NCI-H1436 treated with DMSO at 0.1 percent for 48 hours (cell line): ENCODE data around the gene PRRX1.

Experiments
- DNase-seq: peaks from one replicate; lab custom pipeline; 2025; lab: John Stamatoyannopoulos, UW

PRRX1 gene

DNA sequence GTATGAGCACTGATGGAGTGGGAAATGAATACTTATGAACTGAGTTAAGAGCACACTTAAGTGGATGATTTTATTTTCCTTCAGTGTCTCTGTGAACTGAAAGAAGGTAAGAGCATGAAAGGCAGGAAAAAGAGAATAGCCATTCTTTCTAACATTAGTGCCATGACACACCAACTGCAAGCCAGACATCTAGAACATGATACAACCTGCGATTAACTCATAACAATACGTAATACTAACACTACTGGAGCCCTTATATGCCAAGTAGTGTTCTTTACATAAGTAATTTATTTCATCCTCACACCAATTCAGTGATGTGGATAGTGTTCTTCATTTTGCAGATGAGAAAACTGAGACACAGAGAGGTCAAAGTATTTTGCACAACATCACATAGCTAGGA, 56.7 kb downstream of the PRRX1 start:
- no peak for DNase-seq

DNA sequence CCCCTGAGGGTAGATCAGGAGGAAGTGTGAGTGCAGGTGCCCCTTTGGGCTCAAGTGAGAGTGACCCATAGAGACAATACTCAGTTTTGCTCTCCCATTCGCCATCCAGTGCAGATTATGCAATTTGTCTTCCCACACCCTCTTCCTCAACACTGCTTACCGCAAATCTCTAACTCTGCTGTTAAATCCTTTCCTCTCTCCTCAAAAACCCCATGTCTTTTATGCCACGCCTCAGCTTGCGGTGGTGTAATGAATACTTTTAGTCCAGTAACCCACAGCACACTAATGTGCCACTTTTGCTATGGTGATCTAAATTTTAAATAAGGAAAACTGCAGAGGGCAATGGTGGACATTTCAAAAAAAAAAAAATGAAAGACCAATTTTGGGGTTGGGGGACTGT, 57.7 kb downstream of the PRRX1 start:
- DNase-seq: no peak

DNA sequence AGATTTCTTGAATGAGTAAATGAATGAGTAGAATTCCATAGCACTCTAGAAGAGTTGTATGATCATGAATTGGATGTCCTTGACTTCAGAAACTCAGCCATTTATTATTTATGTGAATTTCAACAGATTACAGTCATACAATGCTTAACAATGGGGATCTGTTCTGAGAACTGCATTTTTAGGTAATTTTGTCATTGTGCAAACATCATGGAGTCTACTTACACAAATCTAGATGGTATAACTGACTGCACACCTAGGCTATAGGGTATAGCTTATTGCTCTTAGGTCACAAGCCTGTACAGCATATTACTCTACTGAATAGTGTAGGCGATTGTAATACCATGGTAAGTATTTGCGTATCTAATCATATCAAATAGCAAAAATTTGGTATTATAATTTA, 59.6 kb downstream of the PRRX1 start:
- DNase-seq: no peak

DNA sequence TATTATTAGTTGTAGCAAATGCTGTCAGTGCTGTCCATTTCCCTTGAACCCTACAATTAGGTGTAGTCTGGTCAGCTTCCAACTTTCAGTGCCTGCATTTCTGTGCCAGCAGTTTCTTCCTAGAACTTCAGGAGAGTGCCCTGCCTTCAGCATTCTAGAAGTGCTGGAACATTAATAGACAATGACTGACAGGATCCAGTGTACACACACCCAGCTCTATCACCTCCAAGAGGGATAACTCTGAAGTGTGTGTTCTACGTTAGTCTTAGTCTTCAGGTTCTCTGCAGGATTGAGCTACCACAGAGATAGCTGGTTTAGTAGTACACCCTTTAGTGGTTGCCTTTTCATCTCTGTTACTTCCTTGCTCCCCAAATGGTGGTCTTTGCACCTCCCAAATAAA, 61.4 kb downstream of the PRRX1 start:
- DNase-seq: no peak

DNA sequence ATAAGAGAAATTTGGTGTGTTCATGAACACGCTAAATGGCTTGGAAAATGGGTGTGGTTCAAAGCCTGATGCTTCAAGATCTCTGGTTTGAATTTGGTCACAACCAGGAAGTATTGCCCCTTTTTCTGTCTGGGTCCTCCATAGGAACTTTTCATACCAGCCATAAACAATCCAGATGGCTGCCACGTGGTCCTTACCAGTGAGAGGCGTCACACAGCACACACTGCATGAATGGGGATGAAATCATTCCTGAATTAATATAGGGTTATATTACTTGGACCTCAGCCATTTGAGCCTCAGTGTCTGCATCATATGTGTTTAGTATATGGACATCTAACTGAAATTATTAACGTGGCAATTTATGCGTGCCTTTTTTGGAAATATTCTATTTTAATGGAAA, 64.0 kb downstream of the PRRX1 start:
- no peak for DNase-seq

DNA sequence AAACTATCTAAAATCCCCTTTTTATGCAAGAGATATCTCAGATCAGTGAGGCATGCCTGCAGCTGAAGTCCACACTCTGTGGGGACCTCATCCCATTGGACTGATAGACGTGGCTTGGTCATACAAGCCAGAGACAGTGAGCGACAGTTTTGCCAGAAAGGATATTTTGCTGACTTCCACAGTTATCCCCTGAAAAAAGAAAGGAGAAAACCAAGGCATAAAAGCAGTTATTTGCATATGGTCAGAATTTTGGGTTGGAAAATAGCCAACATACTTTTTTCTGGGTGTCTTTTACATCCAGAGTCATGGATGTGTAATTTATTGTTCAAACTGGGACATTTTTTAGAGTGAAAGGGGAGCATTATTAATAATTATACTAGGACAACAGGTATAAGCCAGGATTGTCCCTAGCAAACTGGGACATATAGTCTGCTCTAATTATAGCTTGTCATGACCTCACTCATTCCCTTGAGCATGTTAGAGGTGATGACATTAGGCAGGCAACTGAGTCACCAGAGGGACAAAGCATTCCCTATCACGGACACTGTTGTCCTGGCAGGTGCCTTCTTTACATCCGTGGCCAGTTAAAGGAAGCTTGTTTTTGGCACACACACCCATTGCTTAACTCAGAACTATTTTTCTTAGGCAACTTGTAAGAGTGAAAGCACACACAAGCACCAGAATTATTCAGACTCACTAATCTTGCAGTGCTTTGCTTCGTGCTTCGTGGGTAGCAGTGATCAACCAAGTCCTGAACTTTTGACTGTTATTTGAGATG, 65.5 kb downstream of the PRRX1 start:
- no peak for DNase-seq

DNA sequence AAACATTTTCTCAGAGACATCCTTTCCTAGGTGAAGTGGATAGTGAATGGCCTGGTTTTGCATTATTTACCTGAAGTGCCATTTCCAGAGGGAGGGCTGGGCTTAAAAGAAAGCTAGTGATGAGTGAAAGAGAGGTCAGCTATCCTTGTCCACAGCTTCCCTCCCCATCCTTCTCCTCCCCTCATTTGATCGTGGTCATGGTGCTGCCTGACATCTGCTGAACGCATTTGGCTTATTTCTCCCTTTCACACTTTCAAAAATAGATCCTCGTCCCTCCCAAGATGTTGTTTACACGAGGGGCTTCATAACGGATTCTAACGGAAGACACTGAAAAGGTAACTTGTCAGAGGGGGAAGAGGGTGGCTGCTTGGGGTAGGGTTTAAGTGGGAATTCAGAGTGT, 66.1 kb downstream of the PRRX1 start:
- DNase-seq: no peak

DNA sequence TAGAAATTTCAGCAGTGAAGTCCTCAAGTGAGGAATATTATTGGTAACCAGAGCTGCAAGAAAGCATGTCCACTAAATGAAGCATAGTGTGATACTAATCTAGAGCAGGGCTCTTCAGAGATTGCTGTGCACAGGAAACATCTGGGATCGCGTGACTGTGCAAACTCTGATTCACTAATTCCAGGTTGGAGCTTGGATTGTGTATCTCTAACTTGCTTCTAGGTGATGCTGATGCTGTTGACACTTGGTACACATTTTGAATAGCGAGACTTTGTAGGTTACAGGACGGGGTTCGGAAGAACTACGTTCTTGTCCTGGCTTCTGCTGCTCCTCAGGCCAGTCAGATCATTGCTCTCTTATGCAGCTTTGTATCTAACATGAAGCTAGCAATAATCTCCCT, 66.5 kb downstream of the PRRX1 start:
- no peak for DNase-seq

DNA sequence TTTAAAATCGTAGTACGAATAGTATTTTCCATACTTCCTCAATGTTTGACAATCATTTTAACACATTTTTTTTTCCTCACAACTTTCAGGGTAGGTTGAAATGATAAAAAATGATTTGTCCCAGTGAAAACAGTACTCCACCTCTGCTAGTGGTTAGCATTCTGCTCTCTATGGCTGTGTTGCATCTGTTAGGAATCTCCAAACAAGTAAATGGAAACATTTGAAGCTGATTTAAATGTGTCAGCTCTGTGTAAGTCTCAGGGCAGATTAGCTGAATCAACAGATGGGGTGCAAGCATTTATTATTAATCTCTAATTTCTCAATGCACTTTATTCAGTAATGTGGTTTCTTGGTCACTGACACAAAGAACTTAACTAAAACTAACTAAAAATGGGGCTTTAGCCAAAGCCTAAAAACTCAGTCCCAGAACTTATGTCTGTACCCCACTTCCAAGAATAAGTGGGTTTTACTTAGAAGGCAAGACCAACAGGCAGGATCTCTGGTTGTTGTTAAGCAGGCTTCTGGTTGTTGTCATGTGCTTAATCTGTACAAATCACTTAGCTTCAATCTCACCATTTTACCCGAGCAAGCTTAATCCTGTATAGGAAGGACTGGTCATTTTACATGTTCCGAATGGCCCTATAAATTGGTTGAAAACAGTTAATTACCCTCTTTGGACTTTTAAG, 67.8 kb downstream of the PRRX1 start:
- DNase-seq: no peak

DNA sequence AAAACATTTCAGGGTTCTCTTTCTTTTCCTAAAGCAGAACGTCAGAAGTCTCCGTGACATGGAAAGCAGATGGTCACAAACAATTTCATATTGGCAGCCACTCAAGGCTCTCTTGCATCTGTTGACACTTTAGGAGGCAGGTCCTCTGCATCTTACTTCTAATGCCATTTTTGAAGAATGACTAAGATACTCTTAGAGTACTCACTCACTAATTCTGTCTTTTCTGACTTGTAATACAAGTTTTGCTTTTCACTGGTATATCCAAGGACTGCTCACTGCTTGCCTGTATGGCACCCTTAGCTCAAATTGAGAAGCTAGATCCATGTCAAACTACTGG, 68.3 kb downstream of the PRRX1 start:
- DNase-seq: no peak

DNA sequence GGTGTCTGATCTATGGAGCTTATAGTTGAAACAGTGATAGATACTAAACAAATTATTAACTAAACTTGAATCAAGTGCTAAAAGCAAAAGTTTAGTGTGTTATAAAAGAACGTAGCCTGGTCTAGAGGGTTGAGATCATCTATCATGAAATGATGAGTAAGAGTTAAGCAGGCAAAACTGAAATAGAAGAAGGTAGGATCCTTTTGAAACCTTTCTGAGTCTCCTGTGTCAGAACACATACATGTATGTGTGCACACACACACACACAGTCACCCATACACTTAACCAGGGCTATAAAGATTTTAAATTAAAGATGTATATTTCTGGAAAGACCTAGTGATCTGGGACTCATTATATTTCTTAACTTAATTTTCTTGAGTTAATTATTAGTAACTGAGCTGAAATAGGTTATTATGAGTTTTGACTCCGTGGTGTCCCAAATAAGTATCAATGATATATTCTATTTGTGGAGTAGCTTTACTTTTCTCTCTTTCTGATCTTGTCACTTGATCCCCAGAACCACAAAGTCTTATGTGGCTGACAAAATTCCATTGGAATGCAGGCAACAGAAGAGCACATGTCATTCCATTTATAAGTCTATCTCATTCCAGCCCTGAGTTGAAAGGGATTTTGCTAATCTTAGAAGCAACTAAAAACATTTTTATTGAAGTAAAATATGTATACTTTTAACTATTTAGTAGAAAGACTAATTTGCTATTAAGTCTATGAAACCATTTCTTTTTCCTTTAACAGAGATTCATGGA, 70.7 kb downstream of the PRRX1 start:
- DNase-seq: no peak

DNA sequence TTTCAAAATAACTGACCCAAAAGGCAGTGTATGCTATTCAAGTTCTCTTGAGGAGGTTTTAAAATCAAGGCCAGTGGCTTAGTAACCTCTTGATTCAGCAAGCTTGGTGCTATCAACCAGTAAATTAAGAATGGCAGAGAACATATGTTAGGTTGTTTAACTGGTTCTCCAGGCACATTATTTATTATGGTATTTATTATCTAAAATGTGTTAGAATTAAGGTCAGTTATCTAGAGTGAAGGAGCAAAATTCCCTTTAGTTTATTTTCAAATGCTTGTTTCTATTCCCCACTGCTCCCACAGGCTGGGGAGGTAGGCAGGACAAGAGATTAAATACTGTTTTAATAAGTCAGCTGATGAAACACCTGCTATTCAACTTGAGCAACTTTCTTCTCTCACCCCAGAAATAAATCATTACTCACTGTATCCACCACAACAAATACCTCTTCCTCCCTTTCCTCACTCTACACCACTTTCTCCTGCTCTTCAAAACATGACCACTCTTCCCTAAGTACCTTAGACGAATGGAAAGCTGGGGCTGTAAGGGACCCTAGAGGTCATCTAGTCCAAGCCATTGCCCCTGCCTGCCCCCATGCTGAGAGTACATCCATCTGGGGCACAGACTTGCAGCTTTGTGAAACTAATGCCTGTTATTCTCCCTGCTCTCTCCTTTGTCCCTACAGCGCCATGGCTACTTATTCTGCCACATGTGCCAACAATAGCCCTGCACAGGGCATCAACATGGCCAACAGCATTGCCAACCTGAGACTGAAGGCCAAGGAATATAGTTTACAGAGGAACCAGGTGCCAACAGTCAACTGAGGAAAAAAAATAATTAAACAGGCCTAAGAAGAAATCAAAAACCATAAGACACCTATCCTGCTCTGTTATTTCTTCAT, 71.7 kb downstream of the PRRX1 start:
- DNase-seq: no peak

DNA sequence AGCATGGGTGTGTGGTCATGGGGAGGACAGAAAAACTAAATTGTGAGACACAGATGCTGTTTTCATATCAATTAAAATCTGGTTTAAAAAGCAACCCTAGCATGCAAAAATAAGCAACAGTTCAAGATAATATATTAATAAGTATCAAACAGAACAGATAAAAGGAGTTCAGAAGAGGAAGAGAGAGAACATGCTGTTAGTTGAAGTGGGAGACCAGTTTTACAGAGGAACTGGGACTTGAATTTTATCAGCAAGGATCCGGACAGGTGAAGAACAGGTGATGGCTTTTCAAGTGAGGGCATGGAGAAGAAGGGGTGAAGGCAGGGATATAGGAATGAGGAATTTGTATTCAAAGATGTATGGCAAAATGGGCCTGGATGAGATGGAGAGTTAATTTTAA, 75.9 kb downstream of the PRRX1 start:
- no peak for DNase-seq

DNA sequence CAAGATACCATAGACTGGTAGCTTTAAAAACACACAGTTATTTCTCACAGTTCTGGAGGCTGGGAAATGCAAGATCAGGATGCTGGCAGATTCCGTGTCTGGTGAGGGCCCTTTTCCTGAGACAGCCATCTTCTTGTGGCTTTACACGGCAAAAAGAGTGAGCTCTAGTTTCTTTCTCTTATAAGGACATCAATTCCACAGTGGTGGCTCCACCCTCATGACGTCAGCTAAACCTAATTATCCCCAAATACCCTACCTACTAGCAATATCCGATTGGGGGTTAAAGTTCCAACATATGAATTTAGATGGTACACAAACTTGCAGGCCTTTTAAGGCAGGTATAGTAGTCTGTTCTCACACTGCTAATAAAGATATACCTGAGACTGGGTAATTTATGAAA, 77.7 kb downstream of the PRRX1 start:
- DNase-seq: no peak

DNA sequence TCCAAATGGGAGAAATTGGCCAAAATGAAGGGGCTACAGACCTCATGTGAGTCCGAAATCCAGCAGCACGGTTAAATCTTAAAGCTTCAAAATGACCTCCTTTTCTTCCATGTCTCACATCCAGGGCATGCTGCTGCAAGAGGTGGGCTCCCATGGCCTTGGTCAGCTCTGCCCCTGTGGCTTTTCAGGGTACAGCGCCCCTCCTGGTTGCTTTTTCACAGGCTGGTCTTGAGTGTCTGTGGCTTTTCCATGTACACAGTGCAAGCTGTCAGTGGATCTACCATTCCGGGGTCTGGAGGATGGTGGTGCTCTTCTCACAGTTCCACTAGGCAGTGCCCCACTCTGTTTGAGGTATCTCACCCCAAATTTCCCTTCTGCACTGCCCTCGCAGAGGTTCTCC, 78.7 kb downstream of the PRRX1 start:
- no peak for DNase-seq

DNA sequence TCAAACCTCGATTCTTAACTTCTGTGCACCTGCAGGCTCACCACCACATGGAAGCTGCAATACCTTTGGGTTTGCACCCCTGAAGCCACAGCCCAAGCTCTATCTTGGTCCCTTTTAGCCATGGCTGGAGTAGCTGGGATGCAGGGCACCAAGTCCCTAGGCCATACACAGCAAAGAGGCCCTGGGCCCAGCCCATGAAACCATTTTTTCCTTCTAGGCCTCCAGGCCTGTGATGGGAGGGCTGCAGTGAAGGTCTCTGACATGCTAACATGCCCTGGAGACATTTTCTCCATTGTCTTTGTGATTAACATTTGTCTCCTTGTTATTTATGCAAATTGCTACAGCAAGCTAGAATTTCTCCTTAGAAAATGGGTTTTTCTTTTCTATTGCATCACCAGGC, 79.2 kb downstream of the PRRX1 start:
- DNase-seq: no peak

DNA sequence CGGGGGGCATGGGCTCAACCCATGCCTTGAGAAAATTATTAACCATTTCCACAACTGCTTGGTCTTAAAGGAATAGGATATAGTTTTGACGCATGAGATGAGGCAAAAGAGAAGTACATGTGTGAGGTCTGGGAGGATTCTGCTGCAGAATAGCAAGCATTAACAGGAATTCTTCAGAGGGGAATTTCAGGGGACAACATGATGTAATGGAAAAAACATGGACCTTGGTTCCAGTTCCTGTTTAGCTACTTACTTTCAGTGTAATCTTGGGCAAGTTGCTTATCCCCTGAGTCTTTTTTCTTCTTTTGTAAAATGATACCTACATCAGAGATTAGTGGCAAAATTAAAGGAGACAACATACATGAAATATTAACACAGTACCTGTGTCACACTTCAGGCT, 85.6 kb downstream of the PRRX1 start:
- DNase-seq: no peak

DNA sequence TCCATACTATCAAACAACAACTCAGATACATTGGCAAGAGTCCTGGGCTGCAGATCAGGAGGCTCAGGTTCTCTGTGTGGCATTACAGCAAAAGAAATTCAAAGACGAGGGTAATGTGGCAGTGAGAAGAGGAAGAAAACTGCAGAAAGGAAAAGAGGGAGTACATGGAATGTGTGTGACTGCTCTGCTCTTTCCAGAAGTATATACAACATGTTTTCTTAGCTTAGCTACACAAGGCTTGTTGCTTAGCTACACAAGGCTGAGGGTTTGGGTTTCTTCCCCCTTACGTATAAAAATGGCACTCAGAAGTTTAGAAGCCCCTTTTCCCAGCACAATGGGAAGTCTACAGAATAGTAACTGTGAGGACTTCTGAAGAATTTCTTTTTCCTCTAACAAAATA, 86.0 kb downstream of the PRRX1 start:
- DNase-seq: no peak

DNA sequence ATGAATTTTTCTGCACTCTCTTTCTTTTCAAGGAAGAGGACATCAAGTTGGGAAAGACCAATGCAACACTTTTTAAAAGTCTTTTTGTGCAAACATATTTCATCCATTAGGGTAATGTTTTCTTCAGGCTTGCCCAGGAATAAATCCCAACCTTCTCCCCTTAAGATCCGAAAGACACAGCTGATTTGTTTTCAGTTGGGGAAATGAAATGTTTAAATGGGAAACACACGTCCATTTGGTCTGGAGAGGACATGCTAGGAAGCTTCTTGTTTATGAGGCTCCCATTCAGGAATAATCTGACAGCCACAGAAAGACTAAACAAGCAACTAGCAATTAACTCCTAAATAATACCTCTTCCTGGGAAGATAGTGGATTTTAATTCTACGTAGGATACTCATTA, 91.9 kb downstream of the PRRX1 start:
- DNase-seq: no peak

DNA sequence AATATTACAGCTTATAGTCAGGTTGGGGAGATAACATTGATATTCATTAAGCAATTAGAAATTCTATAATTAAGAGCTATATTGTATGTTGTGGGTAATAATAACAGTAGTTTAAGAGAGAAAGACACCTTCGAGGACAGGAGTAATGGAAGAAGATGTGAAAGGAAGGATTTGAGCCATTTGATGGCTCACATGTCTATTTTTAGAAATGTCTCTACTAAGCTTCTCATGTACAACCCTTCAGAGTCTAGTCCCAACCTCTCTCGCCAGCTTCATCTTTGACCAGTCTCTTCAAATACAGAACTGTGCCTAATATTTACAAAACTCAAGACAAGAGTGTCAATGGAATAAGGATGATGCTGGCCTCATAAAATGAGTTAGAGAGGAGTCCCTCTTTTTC, 95.1 kb downstream of the PRRX1 start:
- DNase-seq: no peak

DNA sequence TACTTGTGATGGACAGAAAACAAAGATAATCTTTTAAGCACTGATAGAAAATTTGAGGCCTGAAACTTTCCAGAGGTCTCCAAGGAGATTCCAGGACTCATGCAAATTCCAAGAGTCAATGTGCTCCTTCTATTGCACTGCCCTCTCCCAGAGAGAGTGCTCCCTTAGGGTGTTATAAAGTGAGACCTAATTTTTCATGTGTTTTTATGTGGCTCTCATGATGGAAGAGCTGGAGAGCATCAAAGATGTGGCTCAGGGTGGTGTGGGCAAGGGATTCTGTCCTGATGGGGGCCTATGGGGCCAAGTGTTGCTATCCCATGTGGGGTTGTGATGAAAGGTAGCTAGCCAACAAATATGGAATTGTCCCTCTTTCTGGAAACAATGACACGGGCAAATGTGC, 101.3 kb downstream of the PRRX1 start:
- DNase-seq: no peak

DNA sequence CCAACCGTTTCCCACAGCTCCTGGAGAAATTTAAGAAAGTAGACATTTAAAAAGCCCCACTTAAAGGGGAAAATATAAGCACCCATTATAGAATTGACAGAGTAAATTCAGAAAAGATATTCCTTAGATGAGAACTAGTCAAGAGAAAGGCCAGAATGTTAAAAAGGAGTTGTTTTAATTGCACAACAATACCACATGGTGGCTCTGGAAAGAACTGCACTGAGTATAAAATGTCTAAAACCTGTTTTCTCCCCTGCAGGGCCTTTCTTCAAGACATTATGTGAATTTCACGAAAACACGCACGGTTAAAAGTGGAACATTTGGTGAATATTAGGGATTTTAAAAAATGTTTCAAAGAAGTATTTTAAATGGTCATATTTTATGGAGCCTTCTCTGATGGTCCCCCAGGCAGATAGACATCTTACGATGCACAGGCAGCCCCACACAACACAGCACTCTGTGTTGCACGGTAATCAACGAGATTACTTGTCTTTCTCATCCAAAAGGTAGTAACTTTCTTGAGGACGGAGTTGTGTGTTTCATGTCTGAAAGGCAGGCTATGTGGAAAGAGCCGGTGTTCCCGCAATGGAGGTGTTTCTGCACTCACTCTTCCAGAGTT, 101.9 kb downstream of the PRRX1 start:
- DNase-seq: no peak
